Stimulated activated CD8-positive, alpha-beta memory T cell treated with anti-CD3 and anti-CD28 coated beads, Interleukin-15, amount 100 ng/mL, for 24 hours (primary cell): Measurements from ENCODE around the gene RAB1A.

ENCODE experiments used
- DNase-seq: peaks from one replicate; pipeline ENCODE4 v3.0.0-alpha.2; 2020; ENCODE audit warnings: low read depth

Gene RAB1A

GRCh38 chr2:65085148-65085547 is 44.8 kb downstream of the RAB1A start:
- DNase-seq: no peak

DNA sequence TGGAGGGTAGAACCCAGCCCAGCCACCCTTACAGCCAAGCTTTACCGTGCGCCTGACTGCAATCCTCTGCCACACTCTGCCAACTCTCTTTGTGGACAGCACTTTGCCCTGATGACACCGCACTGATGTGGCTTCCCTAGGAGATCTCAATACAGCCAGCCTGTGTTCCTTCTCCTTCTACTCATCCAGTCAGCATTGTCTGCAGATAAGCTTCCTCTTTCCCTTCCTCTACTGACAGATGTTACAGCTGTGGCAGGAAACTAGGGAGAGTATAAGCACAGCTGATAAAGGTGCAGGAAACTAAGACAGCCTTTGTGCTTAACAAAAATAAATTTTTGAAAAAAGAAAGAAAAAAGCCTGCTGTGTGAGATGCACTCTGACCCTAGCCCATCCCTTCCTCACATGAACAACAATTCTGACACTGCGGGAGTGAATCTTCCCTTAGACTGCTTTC is 48.6 kb downstream of the RAB1A start:
- no peak for DNase-seq

DNA sequence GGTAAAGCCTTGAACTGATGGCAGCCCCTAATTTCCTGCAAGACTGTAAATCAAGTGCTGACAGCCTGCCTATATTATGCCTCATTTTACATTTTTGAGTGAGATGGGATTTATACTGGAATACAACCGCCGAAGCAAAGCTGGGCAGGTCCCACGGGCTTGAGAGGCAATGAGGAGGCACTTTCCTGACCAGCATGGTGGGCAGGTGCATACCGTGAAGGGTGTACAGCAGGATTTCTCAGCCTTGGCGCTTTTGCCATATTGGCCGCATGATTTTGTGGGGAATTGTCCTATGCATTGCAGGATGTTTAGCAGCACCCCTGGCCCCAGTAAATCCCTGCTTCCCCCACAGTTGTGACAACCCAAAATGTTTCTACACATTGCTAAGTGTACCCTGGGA is 50.9 kb downstream of the RAB1A start:
- DNase-seq: no peak

DNA sequence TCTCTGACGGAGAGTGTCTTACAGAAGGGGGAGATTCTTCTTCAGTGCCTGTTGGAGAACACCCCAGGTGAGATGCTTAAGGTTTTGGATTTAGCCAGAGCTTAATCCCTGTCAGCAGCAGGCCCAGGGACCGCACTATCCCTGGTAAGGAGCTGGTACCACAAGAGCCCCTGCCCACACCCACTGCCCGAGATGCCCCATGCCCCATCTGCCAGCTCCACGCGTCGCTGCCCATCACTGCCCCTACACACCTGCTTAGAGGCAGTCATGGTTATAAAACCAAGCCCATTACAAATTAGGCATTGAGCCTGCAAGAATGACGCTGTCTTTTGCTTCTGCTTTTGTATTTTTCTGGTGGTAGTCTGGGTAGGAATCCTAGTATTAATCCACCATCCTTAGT is 52.0 kb downstream of the RAB1A start:
- DNase-seq: no peak

DNA sequence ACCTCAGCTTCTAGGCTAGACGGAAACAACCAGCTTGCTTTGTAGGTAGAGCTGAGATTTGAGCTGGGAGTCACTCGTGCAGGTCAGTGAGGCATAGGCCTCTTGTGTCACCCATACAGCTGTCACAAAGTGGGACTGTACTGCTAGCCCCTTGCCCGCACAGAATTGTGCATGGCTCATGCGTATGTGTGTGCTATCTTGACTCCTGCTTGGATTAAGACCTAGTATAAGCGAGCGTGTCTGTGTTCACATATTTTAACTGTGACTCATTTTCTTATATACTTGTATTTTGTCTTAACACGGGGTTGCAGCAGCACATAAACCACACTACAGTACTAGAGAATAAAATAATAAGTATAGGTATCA is 53.6 kb downstream of the RAB1A start:
- no peak for DNase-seq

- no peak for DNase-seq
Measured at GRCh38 chr2:65075605-65076344, 54.1 kb downstream of the RAB1A start.

DNA sequence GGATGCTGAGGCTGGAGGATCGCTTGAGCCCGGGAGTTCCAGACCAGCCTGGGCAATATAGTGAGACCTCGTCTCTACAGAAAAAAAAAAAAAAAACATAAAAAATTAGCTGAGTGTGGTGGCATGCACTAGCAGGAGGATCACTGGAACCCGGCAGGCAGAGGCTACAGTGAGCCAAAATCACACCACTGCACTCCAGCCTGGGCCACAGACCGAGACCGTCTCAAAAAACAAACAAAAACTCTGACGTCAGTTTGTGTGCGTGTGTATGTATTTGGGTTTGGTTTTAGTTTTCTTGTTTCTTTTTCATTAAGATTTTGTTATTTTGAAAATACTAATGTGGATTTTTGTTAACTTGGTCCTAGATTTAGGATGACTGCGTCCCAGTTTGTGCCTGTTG is 54.7 kb downstream of the RAB1A start:
- no peak for DNase-seq

DNA sequence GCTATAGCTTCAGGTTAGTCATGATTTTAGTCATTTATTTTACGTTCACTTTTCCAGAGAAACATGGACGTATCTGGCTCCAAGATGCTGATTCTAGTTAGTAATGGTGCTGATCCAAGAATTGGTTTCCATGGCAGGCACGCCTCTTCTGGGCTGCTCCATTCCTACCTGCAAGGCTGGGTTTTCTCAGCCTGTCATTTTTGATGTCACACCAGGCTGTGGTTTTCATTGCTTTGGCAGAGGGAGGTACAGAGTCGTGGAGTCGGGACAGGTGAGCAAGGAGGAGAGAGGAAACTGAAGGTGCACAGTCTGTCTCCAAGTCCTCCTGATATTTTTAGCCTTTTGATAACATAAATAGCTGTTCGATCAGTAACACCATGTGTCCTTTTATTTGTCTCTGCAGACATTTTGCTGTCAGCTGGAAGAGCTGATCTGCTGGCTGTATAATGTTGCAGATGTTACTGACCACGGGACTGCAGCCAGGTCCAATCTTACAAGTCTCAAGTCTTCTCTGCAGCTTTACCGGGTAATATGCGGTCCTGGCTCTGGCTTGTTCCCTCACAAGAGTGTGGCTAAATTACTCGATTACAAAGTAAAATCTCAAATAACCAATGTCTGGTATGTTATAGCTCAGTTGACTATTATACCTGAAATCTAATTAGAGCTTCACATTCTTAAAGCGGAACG is 55.9 kb downstream of the RAB1A start:
- no peak for DNase-seq

- no peak for DNase-seq
Measured at GRCh38 chr2:65072181-65072970, 57.5 kb downstream of the RAB1A start.

DNA sequence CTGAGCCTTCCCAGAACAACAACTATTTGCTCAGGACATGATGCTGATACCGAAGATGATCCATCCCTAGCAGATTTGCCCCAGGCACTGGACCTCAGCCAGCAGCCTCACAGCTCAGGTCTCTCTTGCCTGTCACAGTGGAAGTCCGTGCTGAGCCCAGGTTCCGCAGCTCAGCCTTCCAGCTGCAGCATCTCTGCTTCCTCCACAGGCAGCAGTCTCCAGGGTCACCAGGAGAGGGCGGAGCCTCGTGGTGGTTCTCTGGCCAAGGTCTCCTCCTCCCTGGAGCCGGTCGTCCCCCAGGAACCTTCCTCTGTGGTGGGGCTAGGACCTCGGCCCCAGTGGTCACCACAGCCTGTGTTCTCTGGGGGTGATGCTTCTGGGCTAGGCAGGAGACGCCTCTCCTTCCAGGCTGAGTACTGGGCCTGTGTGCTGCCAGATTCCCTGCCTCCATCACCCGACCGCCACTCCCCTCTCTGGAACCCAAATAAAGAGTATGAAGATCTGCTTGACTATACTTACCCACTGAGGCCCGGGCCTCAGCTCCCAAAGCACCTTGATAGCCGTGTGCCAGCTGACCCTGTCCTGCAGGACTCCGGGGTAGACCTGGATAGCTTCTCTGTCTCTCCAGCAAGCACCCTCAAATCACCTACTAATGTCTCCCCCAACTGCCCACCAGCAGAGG is 58.3 kb downstream of the RAB1A start:
- no peak for DNase-seq

GRCh38 chr2:65070856-65071255 is 59.0 kb downstream of the RAB1A start:
- DNase-seq: no peak

DNA sequence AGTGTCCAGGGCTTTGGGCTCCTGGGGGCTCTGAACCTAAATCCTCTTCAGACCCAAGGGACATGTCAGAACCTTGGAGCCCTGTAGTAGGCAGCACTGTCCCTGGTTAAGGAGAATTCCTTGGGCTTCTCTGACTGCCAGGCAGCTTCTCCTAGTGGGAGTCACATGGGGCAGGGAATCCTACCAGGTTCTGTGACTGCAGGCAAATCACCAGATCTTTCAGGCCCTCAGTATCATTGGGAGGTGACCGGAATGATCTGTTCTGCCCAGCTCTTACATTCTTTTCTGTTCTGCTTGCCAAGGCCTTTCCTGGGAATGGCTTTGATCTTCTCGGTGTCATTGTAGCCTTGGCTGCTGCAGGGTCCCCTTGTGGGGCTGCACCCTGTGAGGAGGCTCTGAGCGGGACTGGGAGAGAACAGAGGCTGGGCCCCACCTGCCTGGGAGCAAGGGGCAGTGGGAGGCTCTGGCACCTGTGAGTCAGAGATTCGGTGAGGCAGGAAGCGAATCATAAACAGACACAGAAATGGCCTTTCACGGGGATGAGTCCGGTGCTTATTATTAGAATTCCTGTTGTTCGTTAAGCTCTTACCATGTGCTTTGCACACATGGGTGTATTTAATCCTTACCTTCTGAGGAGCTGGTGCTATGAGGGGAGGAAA is 59.6 kb downstream of the RAB1A start:
- DNase-seq: no peak

DNA sequence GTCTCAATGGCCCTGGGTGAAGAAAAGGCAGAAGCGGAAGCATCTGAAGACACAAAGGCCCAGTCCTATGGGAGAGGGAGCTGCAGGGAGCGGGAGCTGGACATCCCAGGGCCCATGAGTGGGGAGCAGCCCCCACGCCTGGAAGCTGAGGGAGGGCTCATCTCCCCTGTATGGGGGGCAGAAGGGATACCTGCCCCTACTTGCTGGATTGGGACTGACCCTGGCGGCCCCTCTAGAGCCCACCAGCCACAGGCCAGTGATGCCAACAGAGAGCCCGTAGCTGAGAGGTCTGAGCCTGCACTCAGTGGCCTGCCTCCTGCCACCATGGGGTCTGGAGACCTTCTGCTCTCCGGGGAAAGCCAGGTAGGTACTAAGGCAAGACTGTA is 60.5 kb downstream of the RAB1A start:
- DNase-seq: no peak

GRCh38 chr2:65067806-65068553 is 61.9 kb downstream of the RAB1A start:
- no peak for DNase-seq

- no peak for DNase-seq
Measured at GRCh38 chr2:65064728-65065552, 65.0 kb downstream of the RAB1A start.

DNA sequence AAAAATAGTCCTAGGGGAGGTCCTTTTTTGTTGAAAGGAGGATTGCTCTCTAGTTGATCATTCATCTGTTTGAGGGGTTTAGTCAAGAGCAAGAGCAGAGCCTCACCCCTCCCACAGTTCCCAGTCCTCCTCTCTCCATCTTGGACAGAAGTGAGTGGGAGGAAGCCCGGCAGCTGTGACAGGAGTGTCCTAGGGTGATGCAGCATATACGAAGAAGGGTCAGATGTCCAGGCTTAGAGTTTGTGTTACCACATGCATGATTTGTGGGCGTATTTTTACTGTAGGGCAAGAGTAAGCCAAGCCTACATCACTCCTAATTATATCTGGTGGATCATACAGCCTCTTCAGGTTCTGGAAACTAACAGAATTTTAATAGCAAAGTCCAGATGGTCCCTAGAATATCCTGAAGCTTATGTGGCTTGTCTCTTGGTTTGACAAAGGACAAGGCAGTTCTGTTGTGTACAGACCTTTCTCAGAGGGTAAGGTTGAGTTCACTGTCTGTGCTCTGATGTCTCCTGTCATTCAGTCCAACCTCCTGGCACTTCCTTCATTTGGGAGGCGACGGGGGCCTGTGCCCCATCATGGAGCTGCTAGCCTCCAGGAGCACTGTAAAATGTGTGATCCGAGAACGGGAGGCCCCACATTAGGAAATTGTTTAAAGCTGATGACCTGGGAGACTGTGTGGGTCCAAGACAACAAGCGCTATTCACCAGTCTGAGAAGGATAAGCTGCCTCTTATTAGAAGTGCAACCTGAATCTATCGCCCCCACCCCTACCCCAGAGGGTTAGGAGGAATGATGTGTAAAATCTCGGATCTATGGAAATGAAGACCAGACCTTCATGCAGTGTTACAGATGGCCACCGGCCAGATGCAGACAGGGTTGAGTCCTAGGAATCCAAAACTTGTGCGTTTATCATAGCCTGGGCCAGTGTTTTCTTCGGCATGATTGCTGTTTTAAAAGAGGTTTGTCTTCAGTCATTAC is 66.8 kb downstream of the RAB1A start:
- no peak for DNase-seq

- DNase-seq: no peak
Measured at GRCh38 chr2:65061910-65062339, 68.0 kb downstream of the RAB1A start.

DNA sequence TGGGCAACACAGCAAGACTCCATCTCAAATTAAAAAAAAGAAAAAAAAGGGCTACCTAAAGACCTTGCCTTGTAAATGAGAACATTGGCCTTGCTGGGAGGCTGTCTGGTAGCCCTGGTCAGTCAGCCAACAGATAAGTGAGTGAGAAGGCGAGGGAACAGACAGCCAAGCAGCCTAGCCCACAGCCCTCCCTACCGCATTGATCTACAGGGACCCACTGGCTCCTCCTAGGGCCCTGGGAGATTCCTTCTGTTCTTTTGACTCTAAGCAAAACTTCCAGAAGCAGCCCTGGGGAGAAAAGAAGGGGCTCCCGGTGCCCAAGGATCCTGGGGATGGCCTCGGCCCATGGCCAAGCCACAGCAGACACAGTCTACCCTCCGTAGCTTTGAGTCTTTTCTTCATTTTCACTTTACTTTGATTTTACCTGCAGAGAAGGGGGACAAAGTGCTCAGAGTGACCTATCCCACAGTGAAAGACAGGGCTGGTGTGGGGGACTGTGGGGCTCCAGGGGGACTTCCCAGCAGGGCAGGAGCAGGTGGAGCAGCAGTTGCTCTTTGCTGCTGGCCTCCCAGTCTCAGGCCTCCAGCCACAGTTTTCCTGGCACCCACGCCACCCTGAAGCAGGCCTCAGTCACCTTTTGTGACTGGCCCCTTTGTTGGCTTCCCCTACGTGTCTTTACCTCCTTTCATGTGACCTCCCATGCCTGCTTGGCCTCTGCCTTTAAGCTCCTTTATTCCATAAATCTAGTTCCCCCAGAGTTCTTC is 68.6 kb downstream of the RAB1A start:
- DNase-seq: no peak
